COLO668 (cell line): ENCODE results near the gene OR4X1.
"Not testable (repeated sequence)": the region's sequence is repeated elsewhere in the genome, so short reads cannot be mapped to it uniquely, and the experiment has no call there.

Experiments used
- DNase-seq: peaks from one replicate; lab custom pipeline; 2025; ENCODE audit not compliant: unreplicated experiment; lab: John Stamatoyannopoulos, UW

OR4X1 gene

GRCh38 chr11:48263423-48263911 is at the start of gene OR4X1:
Gene OR4X1, plus strand, starts transcription at chr11:48263861. Its CDS starts 0 bp downstream, at chr11:48263861.
- no peak for DNase-seq

- DNase-seq = no peak
Measured at GRCh38 chr11:48216510-48216909, 47.2 kb upstream of the OR4X1 start, which contains the start of gene OR4B1. Gene OR4B1, plus strand, starts transcription at chr11:48216810. Its CDS starts 0 bp downstream, at chr11:48216810.

- no peak for DNase-seq
Measured at GRCh38 chr11:48228761-48229160, 34.9 kb upstream of the OR4X1 start.

- not testable (repeated sequence) for DNase-seq
Measured at GRCh38 chr11:48230057-48230456, 33.6 kb upstream of the OR4X1 start.

- no peak for DNase-seq
Measured at GRCh38 chr11:48237727-48238126, 25.9 kb upstream of the OR4X1 start.

GRCh38 chr11:48242501-48242900 is 21.2 kb upstream of the OR4X1 start:
- no peak for DNase-seq

GRCh38 chr11:48244804-48245203 is 18.9 kb upstream of the OR4X1 start, which contains the start of gene OR4X2:
Gene OR4X2, plus strand, starts transcription at chr11:48245104. Its CDS starts 0 bp downstream, at chr11:48245104.
- no peak for DNase-seq

- no peak for DNase-seq
Measured at GRCh38 chr11:48248902-48249301, 14.8 kb upstream of the OR4X1 start.

GRCh38 chr11:48261600-48261999 is 2.1 kb upstream of the OR4X1 start:
- DNase-seq = no peak

- no peak for DNase-seq
Measured at GRCh38 chr11:48270621-48271020, 7.0 kb downstream of the OR4X1 start.

- DNase-seq = no peak
Measured at GRCh38 chr11:48272606-48273005, 8.9 kb downstream of the OR4X1 start.

GRCh38 chr11:48305923-48306322 is 42.3 kb downstream of the OR4X1 start, which contains the start of gene OR4S1:
Gene OR4S1, plus strand, starts transcription at chr11:48306223. Its CDS starts 0 bp downstream, at chr11:48306223.
- no peak for DNase-seq

- peak; percentile 78 for DNase-seq
Measured at GRCh38 chr11:48307760-48308386, 44.2 kb downstream of the OR4X1 start.

GRCh38 chr11:48313590-48313989 is 49.9 kb downstream of the OR4X1 start:
- not testable (repeated sequence) for DNase-seq
